WTC11 (cell line): ENCODE results near the gene RNF113B. TPM values are rescaled to one million over a fixed set of nuclear protein-coding genes. Genes with fewer than 3 reads are reported as not detected.

Source experiments
- ATAC-seq: fragments of 200-7000 bp; cut with Tn5 transposase; 2 replicates; pipeline ENCODE4 v1.10.0; 2021; ENCODE audit warnings: mild to moderate bottlenecking, moderate library complexity
- CTCF ChIA-PET: fragments of 300-600 bp; sonication (Branson Sonifier 250); formaldehyde crosslinking; loops from one replicate; lab custom pipeline; 2021; ENCODE audit warnings: antibody characterized with exemption; lab: Charles Lee
- POLR2A ChIA-PET: fragments of 350-600 bp; sonication (Branson Sonifier 250); formaldehyde crosslinking; loops from one replicate; lab custom pipeline; 2021; ENCODE audit warnings: antibody characterized with exemption; lab: Charles Lee
- DNase-seq: peaks from one replicate; pipeline ENCODE4 v3.0.0; 2021; ENCODE audit warnings: low spot score
- H3K27ac Mint-ChIP-seq: 2 replicates; pipeline ENCODE4 v1.8.0; 2021; ENCODE audit warnings: mixed read lengths
- H3K27me3 Mint-ChIP-seq: 2 replicates; pipeline ENCODE4 v1.8.0; 2021; ENCODE audit warnings: low read depth, mild to moderate bottlenecking, moderate library complexity, mixed read lengths
- H3K36me3 Mint-ChIP-seq: 2 replicates; pipeline ENCODE4 v1.8.0; 2021; ENCODE audit warnings: mixed read lengths
- H3K4me1 Mint-ChIP-seq: 2 replicates; pipeline ENCODE4 v1.8.0; 2022; ENCODE audit warnings: mixed read lengths
- H3K4me3 Mint-ChIP-seq: 2 replicates; pipeline ENCODE4 v1.8.0; 2021; ENCODE audit warnings: mild to moderate bottlenecking, moderate library complexity, mixed read lengths
- H3K9me3 Mint-ChIP-seq: 2 replicates; pipeline ENCODE4 v1.8.0; 2021; ENCODE audit warnings: mixed read lengths
- CDX4 ChIP-seq: fragments of 250-450 bp; sonication (Bioruptor Pico); IDR thresholded peaks from 2 replicates; pipeline ENCODE4 v1.9.0; 2021; ENCODE audit warnings: moderate library complexity, mild to moderate bottlenecking, inconsistent platforms, borderline replicate concordance
- CTCF ChIP-seq: fragments of 200-600 bp; IDR thresholded peaks from 2 replicates; pipeline ENCODE4 v1.8.0; 2022; ENCODE audit warnings: antibody characterized with exemption
- E2F1 ChIP-seq: sonication (generic); formaldehyde crosslinking; IDR thresholded peaks from 2 replicates; pipeline ENCODE4 v1.8.0; 2022; ENCODE audit warnings: mild to moderate bottlenecking, missing genetic modification reagents
- ERG ChIP-seq: fragments of 250-450 bp; sonication (Bioruptor Pico); IDR thresholded peaks from 2 replicates; pipeline ENCODE4 v1.8.0; 2021; ENCODE audit warnings: mild to moderate bottlenecking
- FOXP1 ChIP-seq: sonication (generic); formaldehyde crosslinking; IDR thresholded peaks from 2 replicates; pipeline ENCODE4 v1.8.0; 2022; ENCODE audit warnings: missing genetic modification reagents, mild to moderate bottlenecking, moderate library complexity, borderline replicate concordance
- IRF2 ChIP-seq: sonication (generic); formaldehyde crosslinking; IDR thresholded peaks from 2 replicates; pipeline ENCODE4 v1.8.0; 2022; ENCODE audit warnings: low read depth, missing genetic modification reagents, borderline replicate concordance
- JUN ChIP-seq: sonication (generic); formaldehyde crosslinking; IDR thresholded peaks from 2 replicates; pipeline ENCODE4 v1.8.0; 2023; ENCODE audit warnings: mild to moderate bottlenecking, missing genetic modification reagents
- PRRX2 ChIP-seq: fragments of 250-450 bp; sonication (Bioruptor Pico); IDR thresholded peaks from 2 replicates; pipeline ENCODE4 v1.8.0; 2021; ENCODE audit warnings: mild to moderate bottlenecking
- SP1 ChIP-seq: sonication (generic); formaldehyde crosslinking; conservative IDR thresholded peaks from 2 replicates; pipeline ENCODE4 v1.8.1; 2022; ENCODE audit warnings: missing genetic modification reagents
- USF1 ChIP-seq: sonication (generic); formaldehyde crosslinking; IDR thresholded peaks from 2 replicates; pipeline ENCODE4 v1.8.0; 2022; ENCODE audit warnings: mild to moderate bottlenecking, missing genetic modification reagents
- ZNF138 ChIP-seq: sonication (generic); formaldehyde crosslinking; conservative IDR thresholded peaks from 2 replicates; pipeline ENCODE4 v1.8.1; 2022; ENCODE audit warnings: mild to moderate bottlenecking, moderate library complexity, missing genetic modification reagents
- ZNF423 ChIP-seq: fragments of 250-450 bp; sonication (Bioruptor Pico); IDR thresholded peaks from 2 replicates; pipeline ENCODE4 v2.1.2; 2022; ENCODE audit warnings: mild to moderate bottlenecking, moderate library complexity
- total RNA-seq: library from RNA; stranded (reverse); gene quantifications from 3 replicates; pipeline ENCODE4 v1.2.3, GENCODE V29; 2021
- TF ChIP-seq, protein P1 (sequence below): sonication (generic); formaldehyde crosslinking; IDR thresholded peaks from 2 replicates; pipeline ENCODE4 v1.8.1; 2023; ENCODE audit warnings: mild to moderate bottlenecking, missing genetic modification reagents
- TF ChIP-seq, protein P2 (sequence below): sonication (generic); formaldehyde crosslinking; IDR thresholded peaks from 2 replicates; pipeline ENCODE4 v1.8.1; 2023; ENCODE audit warnings: mild to moderate bottlenecking, missing genetic modification reagents, moderate library complexity
- TF ChIP-seq, protein P3 (sequence below): sonication (generic); formaldehyde crosslinking; IDR thresholded peaks from 2 replicates; pipeline ENCODE4 v1.8.1; 2022; ENCODE audit warnings: low read depth, missing genetic modification reagents, borderline replicate concordance

RNF113B gene
- total RNA-seq, 1 experiment from 2014 or later: not detected

- no peak for TF ChIP-seq CDX4 (CRISPR knock-in tag)
Measured at GRCh38 chr13:98150832-98151479, 26.1 kb downstream of the RNF113B start (continued).

DNA sequence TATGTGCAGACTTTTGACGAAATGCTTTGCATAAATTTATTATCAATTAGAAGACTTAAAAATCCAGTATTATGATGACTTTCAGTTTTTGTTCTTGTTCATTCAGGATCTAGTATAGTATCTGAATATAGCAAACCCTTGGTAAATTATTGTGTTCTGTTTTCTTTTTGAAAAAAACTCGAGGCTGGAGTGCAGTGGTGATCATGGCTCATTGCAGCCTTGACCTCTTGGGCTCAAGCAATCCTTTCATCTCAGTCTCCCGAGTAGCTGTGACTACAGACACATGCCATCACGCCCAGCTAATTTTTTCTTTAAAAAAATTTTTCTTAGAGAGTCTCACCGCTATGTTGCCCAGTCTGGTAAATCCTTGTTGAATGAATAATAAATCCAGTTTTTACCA lies 29.5 kb downstream of the RNF113B start:
- Mint-ChIP-seq H3K27ac (no peak overlapping the region), H3K4me1 (peaks cover 38% of the 10 kb centered on the region), H3K9me3 (no peaks in the 10 kb centered on the region), H3K27me3 (peaks cover 13% of the 10 kb centered on the region; the same call in 1 of the 2 replicates), H3K36me3 (peaks cover 4% of the 10 kb centered on the region; the same call in 1 of the 2 replicates), H3K4me3 (no peak overlapping the region)
- ChIA-PET POLR2A (no interaction called here), CTCF (no interaction called here)
- DNase-seq: no peak
- TF ChIP-seq, protein P1, sequence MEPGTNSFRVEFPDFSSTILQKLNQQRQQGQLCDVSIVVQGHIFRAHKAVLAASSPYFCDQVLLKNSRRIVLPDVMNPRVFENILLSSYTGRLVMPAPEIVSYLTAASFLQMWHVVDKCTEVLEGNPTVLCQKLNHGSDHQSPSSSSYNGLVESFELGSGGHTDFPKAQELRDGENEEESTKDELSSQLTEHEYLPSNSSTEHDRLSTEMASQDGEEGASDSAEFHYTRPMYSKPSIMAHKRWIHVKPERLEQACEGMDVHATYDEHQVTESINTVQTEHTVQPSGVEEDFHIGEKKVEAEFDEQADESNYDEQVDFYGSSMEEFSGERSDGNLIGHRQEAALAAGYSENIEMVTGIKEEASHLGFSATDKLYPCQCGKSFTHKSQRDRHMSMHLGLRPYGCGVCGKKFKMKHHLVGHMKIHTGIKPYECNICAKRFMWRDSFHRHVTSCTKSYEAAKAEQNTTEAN (CRISPR knock-in tag): no peak
- no peak for TF ChIP-seq IRF2 (CRISPR knock-in tag)
- TF ChIP-seq SP1 (CRISPR knock-in tag): no peak
- TF ChIP-seq PRRX2: no peak
- TF ChIP-seq ZNF138 (CRISPR knock-in tag): no peak
- no peak for TF ChIP-seq JUN (CRISPR knock-in tag)
- TF ChIP-seq ZNF423 (CRISPR knock-in tag): no peak
- no peak for TF ChIP-seq FOXP1 (CRISPR knock-in tag)
- TF ChIP-seq, protein P2, sequence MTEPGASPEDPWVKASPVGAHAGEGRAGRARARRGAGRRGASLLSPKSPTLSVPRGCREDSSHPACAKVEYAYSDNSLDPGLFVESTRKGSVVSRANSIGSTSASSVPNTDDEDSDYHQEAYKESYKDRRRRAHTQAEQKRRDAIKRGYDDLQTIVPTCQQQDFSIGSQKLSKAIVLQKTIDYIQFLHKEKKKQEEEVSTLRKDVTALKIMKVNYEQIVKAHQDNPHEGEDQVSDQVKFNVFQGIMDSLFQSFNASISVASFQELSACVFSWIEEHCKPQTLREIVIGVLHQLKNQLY (CRISPR knock-in tag): no peak
- TF ChIP-seq, protein P3, sequence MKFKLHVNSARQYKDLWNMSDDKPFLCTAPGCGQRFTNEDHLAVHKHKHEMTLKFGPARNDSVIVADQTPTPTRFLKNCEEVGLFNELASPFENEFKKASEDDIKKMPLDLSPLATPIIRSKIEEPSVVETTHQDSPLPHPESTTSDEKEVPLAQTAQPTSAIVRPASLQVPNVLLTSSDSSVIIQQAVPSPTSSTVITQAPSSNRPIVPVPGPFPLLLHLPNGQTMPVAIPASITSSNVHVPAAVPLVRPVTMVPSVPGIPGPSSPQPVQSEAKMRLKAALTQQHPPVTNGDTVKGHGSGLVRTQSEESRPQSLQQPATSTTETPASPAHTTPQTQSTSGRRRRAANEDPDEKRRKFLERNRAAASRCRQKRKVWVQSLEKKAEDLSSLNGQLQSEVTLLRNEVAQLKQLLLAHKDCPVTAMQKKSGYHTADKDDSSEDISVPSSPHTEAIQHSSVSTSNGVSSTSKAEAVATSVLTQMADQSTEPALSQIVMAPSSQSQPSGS (CRISPR knock-in tag): no peak
- no peak for TF ChIP-seq ERG (CRISPR knock-in tag)
- TF ChIP-seq E2F1: no peak
- TF ChIP-seq USF1 (CRISPR knock-in tag): no peak
- no peak for TF ChIP-seq CTCF
- ATAC-seq: no peak
